GM12878 (cell line): ENCODE results near the gene VRTN. TPM values are rescaled to one million over a fixed set of nuclear protein-coding genes. Genes with fewer than 3 reads are reported as not detected.

Source experiments
- ATAC-seq: fragments of 200-7000 bp; cut with Tn5 transposase; 3 replicates; pipeline ENCODE4 v1.9.1; 2020; ENCODE audit warnings: mild to moderate bottlenecking, moderate library complexity
- BruUV-seq: library from RNA; stranded (reverse); fragments of 400-500 nt; replicated peaks from 2 replicates; lab custom pipeline; 2021; lab: Mats Ljungman, UMichigan
- CTCF ChIA-PET: fragments of 300-600 bp; sonication (Branson Sonifier 250); formaldehyde crosslinking; extraction: SDS; loops from one replicate; lab custom pipeline; 2021; ENCODE audit warnings: inconsistent platforms; lab: Yijun Ruan, JAX
- POLR2A ChIA-PET: fragments of 350-600 bp; formaldehyde crosslinking; extraction: SDS; loops from one replicate; lab custom pipeline; 2021; ENCODE audit warnings: inconsistent platforms; lab: Charles Lee
- RAD21 ChIA-PET: fragments of 300-600 bp; sonication (Branson Sonifier 250); formaldehyde crosslinking; loops from one replicate; lab custom pipeline; 2023; ENCODE audit warnings: antibody characterized with exemption; ENCODE audit not compliant: unreplicated experiment; lab: Charles Lee
- SMC1A ChIA-PET: fragments of 300-600 bp; sonication (Branson Sonifier 250); formaldehyde crosslinking; loops from one replicate; lab custom pipeline; 2023; ENCODE audit not compliant: unreplicated experiment, uncharacterized antibody; lab: Charles Lee
- DNase-seq: peaks from one replicate; pipeline ENCODE4 v3.0.0-alpha.2; 2011; ENCODE audit warnings: low read depth, low spot score
- FAIRE-seq: peaks from 3 replicates; lab custom pipeline; 2011; peaks lifted over from hg19 to GRCh38; lab: Jason Lieb, UNC
- H2AFZ ChIP-seq: 2 replicates; pipeline ENCODE4 v1.6.0; 2011; ENCODE audit warnings: low read depth, low read length, control low read depth; ENCODE audit not compliant: control insufficient read depth
- H3K27ac ChIP-seq: 2 replicates; pipeline ENCODE4 v1.5.1; 2011; ENCODE audit warnings: control low read depth; ENCODE audit not compliant: control insufficient read depth, insufficient read depth
- H3K27me3 ChIP-seq, 2 experiments: replicated peaks in 1 of 2; 2 replicates each; pipeline versions ENCODE4 v1.6.0 to v1.6.1; 2011; ENCODE audit warnings: low read length in 1 of 2; ENCODE audit not compliant: control insufficient read depth in 2 of 2, insufficient read depth in 2 of 2
- H3K36me3 ChIP-seq, 2 experiments: 2 replicates each; pipeline ENCODE4 v1.5.1; 2011; ENCODE audit warnings: low read length in 1 of 2; ENCODE audit not compliant: control insufficient read depth in 2 of 2, insufficient read depth in 2 of 2
- H3K4me1 ChIP-seq: 2 replicates; pipeline ENCODE4 v1.6.1; 2011; ENCODE audit warnings: mild to moderate bottlenecking, low read length, moderate library complexity, mixed read lengths; ENCODE audit not compliant: control insufficient read depth, insufficient read depth
- H3K4me2 ChIP-seq: 2 replicates; pipeline ENCODE4 v1.6.0; 2011; ENCODE audit warnings: control low read depth; ENCODE audit not compliant: control insufficient read depth, insufficient read depth
- H3K4me3 ChIP-seq: fragments of 200-600 bp; sonication (generic); 2 replicates; pipeline ENCODE4 v1.5.1; 2016
- H3K79me2 ChIP-seq: 2 replicates; pipeline ENCODE4 v1.6.0; 2011; ENCODE audit warnings: low read length; ENCODE audit not compliant: control insufficient read depth, insufficient read depth
- H3K9ac ChIP-seq: 2 replicates; pipeline ENCODE4 v1.8.0; 2011; ENCODE audit warnings: low read length, control low read depth, mixed read lengths; ENCODE audit not compliant: control insufficient read depth, insufficient read depth
- H3K9me3 ChIP-seq: replicated peaks from 3 replicates; pipeline ENCODE4 v1.5.1; 2011; ENCODE audit warnings: mild to moderate bottlenecking, low read length; ENCODE audit not compliant: control insufficient read depth, insufficient read depth
- H4K20me1 ChIP-seq: 2 replicates; pipeline ENCODE4 v1.6.0; 2011; ENCODE audit not compliant: control insufficient read depth, insufficient read depth
- BACH1 ChIP-seq: fragments of 450-650 bp; IDR thresholded peaks from 2 replicates; pipeline ENCODE4 v1.6.1; 2017; ENCODE audit warnings: mild to moderate bottlenecking, borderline replicate concordance
- CHD4 ChIP-seq: fragments of 200-600 bp; sonication (generic); IDR thresholded peaks from 2 replicates; pipeline ENCODE4 v1.6.1; 2016; ENCODE audit warnings: mild to moderate bottlenecking
- EGR1 ChIP-seq, 2 experiments: IDR thresholded peaks; 1 replicate in 1 of 2; 2 replicates in 1 of 2; pipeline ENCODE4 v1.6.1; 2011 to 2012; ENCODE audit warnings: low read depth in 2 of 2, low read length in 2 of 2, borderline replicate concordance in 1 of 2, mild to moderate bottlenecking in 1 of 2, moderate library complexity in 1 of 2
- JUNB ChIP-seq: IDR thresholded peaks from 2 replicates; pipeline ENCODE4 v1.6.1; 2016; ENCODE audit warnings: antibody characterized with exemption, mild to moderate bottlenecking
- LARP7 ChIP-seq: fragments of 450-650 bp; IDR thresholded peaks from 2 replicates; pipeline ENCODE4 v1.6.1; 2017; ENCODE audit warnings: mild to moderate bottlenecking
- NBN ChIP-seq: fragments of 450-650 bp; IDR thresholded peaks from 2 replicates; pipeline ENCODE4 v1.6.1; 2016
- RAD21 ChIP-seq: IDR thresholded peaks from 2 replicates; pipeline ENCODE4 v1.6.1; 2011; ENCODE audit warnings: mild to moderate bottlenecking, low read depth, low read length, moderate library complexity; ENCODE audit not compliant: insufficient read depth
- RAD51 ChIP-seq: fragments of 450-650 bp; IDR thresholded peaks from 2 replicates; pipeline ENCODE4 v1.6.1; 2016; ENCODE audit warnings: moderate library complexity, mild to moderate bottlenecking, inconsistent platforms
- SMC3 ChIP-seq: IDR thresholded peaks from 2 replicates; pipeline ENCODE4 v1.6.1; 2011; ENCODE audit warnings: low read length, improper control_type of control experiment, borderline replicate concordance
- TBL1XR1 ChIP-seq: IDR thresholded peaks from 2 replicates; pipeline ENCODE4 v1.6.1; 2012; ENCODE audit warnings: low read depth, low read length, improper control_type of control experiment
- YBX1 ChIP-seq: fragments of 450-650 bp; IDR thresholded peaks from 2 replicates; pipeline ENCODE4 v1.6.1; 2016; ENCODE audit warnings: antibody characterized with exemption
- WGBS: methylation state at CpG from one replicate; pipeline ENCODE4 v1.1.6; 2016; ENCODE audit warnings: low lambda C conversion rate; ENCODE audit not compliant: insufficient replicate concordance, insufficient coverage; ENCODE audit errors: missing lambda C conversion rate; 5-methylcytosine and 5-hydroxymethylcytosine counted together
- in situ Hi-C: fragments of 300-500 bp; cut with MboI; formaldehyde crosslinking; loops from 9 replicates; pipeline ENCODE4 v1.14.3; 2018; ENCODE audit warnings: mixed read lengths
- intact Hi-C: fragments of 100-400 bp; cut with micrococcal nuclease; formaldehyde crosslinking; loops from one replicate; pipeline ENCODE4 v1.14.2; 2022; ENCODE audit not compliant: unreplicated experiment
- polyA plus RNA-seq, 11 experiments: library from polyadenylated mRNA; depleted of rRNA in 4 of 11; unstranded in 6 of 11; stranded (reverse) in 5 of 11; fragments of >200 nt; fragmentation: Nextera tagmentation in 4 of 11; fragmentation: Illumina TruSeq in 1 of 11; extraction: Ambion mirVana in 4 of 11; extraction: Trizol in 1 of 11; gene quantifications; 1 replicate in 1 of 11; 2 replicates in 10 of 11; pipeline versions ENCODE4 v1.2.1 to v1.2.3, GENCODE V29; 2011 to 2016; ENCODE audit warnings: inconsistent platforms in 2 of 11, missing spikeins in 2 of 11, low read depth in 1 of 11
- total RNA-seq, 4 experiments: library from RNA; depleted of rRNA in 3 of 4; stranded (reverse); fragments of >200 nt in 3 of 4; fragmentation: Illumina TruSeq in 1 of 4; extraction: Trizol in 1 of 4; gene quantifications; 2 replicates each; pipeline versions ENCODE4 v1.2.1 to v1.2.3, GENCODE V29; 2013 to 2021
- TF ChIP-seq, protein P1 (sequence below): fragments of 450-650 bp; IDR thresholded peaks from 2 replicates; pipeline ENCODE4 v1.6.1; 2017; ENCODE audit warnings: mild to moderate bottlenecking, low read depth, inconsistent platforms; ENCODE audit not compliant: poor library complexity, severe bottlenecking

The VRTN gene
- total and polyA plus RNA-seq, 10 of the 15 experiments (the other 5 are each of a cell fraction or from before 2014, with no cell fraction given) = 0.31 TPM; not detected in 9

DNA sequence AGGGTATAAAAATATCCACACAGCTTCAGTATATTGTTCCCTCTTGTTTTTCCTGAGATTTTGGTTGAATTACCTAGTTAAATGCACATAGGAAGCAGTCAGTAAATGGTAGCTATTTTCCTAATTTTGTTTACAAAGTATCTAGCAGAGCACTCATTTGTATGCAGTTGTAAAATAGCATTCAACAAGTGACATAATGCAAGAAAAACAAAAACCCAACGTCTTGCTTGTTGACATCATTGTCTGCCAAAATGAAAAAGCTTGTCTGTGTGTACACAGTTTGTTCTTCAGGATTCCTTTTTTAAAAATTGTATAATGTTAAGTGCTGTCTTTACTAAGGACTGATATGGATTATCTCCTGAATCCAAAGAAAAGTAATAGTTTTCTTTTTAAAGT lies 2.7 kb downstream of the VRTN start:
- no peak overlapping the region for H3K4me3 ChIP-seq
- TF ChIP-seq JUNB (no peak), NBN (no peak), RAD51 (no peak), EGR1 (IDR thresholded peaks at IDR 0.05; ENCODE audit: borderline replicate concordance in 1 of 2, low read depth in 2 of 2, low read length in 2 of 2) (no peak), YBX1 (no peak), BACH1 (no peak), CHD4 (no peak), LARP7 (no peak), SMC3 (no peak), RAD21 (no peak), TBL1XR1 (no peak)
- TF ChIP-seq, protein P1, sequence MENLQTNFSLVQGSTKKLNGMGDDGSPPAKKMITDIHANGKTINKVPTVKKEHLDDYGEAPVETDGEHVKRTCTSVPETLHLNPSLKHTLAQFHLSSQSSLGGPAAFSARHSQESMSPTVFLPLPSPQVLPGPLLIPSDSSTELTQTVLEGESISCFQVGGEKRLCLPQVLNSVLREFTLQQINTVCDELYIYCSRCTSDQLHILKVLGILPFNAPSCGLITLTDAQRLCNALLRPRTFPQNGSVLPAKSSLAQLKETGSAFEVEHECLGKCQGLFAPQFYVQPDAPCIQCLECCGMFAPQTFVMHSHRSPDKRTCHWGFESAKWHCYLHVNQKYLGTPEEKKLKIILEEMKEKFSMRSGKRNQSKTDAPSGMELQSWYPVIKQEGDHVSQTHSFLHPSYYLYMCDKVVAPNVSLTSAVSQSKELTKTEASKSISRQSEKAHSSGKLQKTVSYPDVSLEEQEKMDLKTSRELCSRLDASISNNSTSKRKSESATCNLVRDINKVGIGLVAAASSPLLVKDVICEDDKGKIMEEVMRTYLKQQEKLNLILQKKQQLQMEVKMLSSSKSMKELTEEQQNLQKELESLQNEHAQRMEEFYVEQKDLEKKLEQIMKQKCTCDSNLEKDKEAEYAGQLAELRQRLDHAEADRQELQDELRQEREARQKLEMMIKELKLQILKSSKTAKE = no peak
- in situ Hi-C loops (no loop called here), intact Hi-C loops (no loop called here)
- no peak overlapping the region for H3K27ac ChIP-seq
- H3K4me1 ChIP-seq = no peaks in the 10 kb centered on the region
- RAD21 ChIA-PET = no interaction called here
- CTCF ChIA-PET = interaction anchor here (0.9 to 1.4 kb wide), 3 partner anchors 13 to 43 kb away, joined by 3 to 5 read pairs (median 3); no protein-coding TSS in a partner anchor
- no peak overlapping the region for H2AFZ ChIP-seq
- whole genome bisulfite sequencing = 0% methylated on average over 1 of the region's 1 CpG
- no peak overlapping the region for H3K9ac ChIP-seq
- H3K9me3 ChIP-seq = no peaks in the 10 kb centered on the region
- POLR2A ChIA-PET = no interaction called here
- H4K20me1 ChIP-seq = no peaks in the 10 kb centered on the region
- peaks cover 0 to 1% of the 10 kb centered on the region in 2 experiments; a peak in 1 of 4 replicates for H3K27me3 ChIP-seq
- no TSS peak for BruUV-seq
- H3K79me2 ChIP-seq = no peaks in the 10 kb centered on the region
- SMC1A ChIA-PET = interaction anchor here (0.8 to 1.1 kb wide), 2 partner anchors 189 to 258 kb away, joined by 3 read pairs; no protein-coding TSS in a partner anchor
- H3K4me2 ChIP-seq = no peak overlapping the region
- no peaks in the 10 kb centered on the region for H3K36me3 ChIP-seq
- no peak for ATAC-seq
- no peak for FAIRE-seq
- no peak for DNase-seq
